ENCODE data around the gene FLACC1.
"Not testable (repeated sequence)": the region's sequence is repeated elsewhere in the genome, so short reads cannot be mapped to it uniquely, and the experiment has no call there.

FLACC1 gene

DNA sequence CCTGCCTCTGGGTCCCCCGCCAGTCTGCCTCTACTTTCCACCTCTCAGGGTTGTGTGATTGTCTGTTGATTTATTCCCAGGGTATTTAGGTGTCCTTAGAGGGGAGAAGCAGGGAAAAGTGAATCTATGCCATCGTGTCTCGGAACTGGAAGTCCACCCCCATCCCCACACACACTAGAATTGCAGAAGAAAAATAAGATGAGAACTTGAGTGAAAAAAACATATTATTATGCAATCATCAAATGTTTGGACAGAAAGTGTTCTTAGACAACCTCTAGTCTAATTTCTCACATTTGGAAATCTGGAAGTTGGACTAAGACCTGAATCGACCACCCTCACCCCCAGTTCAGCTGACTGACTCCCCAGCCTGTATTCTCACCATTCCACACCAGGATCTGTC, 110.9 kb downstream of the FLACC1 start:
- Mint-ChIP-seq H3K36me3 (ENCODE audit: low read depth) (no peaks in the 10 kb centered on the region), H3K4me3 (no peak overlapping the region), H3K27ac (no peak overlapping the region), H3K27me3 (ENCODE audit: low read depth, poor library complexity) (peaks cover 6% of the 10 kb centered on the region), H3K4me1 (no peaks in the 10 kb centered on the region), H3K9me3 (peaks cover 15% of the 10 kb centered on the region)
- no peak for DNase-seq
- TF ChIP-seq, protein P1, sequence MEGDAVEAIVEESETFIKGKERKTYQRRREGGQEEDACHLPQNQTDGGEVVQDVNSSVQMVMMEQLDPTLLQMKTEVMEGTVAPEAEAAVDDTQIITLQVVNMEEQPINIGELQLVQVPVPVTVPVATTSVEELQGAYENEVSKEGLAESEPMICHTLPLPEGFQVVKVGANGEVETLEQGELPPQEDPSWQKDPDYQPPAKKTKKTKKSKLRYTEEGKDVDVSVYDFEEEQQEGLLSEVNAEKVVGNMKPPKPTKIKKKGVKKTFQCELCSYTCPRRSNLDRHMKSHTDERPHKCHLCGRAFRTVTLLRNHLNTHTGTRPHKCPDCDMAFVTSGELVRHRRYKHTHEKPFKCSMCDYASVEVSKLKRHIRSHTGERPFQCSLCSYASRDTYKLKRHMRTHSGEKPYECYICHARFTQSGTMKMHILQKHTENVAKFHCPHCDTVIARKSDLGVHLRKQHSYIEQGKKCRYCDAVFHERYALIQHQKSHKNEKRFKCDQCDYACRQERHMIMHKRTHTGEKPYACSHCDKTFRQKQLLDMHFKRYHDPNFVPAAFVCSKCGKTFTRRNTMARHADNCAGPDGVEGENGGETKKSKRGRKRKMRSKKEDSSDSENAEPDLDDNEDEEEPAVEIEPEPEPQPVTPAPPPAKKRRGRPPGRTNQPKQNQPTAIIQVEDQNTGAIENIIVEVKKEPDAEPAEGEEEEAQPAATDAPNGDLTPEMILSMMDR (IDR thresholded peaks at IDR 0.05): no peak

DNA sequence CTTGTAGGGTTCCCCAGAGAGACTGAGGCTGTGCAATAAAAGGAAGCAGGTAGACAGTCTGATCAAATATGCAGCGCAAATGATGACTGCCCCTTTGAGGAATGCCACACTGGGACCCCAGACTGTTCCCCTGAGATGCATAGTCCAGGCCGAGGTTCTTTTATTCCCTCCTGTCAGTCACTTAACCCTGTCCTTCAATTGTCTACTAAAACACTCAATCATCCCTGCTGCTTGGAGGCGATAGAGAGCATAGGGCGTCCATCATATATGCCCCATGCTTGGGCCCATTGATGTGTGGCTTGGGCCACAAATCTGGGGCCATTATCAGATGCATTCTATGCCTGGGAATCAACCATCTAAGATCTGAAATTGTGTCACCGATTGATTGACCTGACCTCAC, 112.3 kb downstream of the FLACC1 start:
- Mint-ChIP-seq H3K4me3 (no peak overlapping the region), H3K27me3 (ENCODE audit: low read depth, poor library complexity) (peaks cover 3% of the 10 kb centered on the region), H3K4me1 (no peaks in the 10 kb centered on the region), H3K9me3 (peaks cover 24% of the 10 kb centered on the region), H3K27ac (no peak overlapping the region), H3K36me3 (ENCODE audit: low read depth) (no peaks in the 10 kb centered on the region)
- TF ChIP-seq, protein P1 (IDR thresholded peaks at IDR 0.05): no peak
- DNase-seq: no peak

DNA sequence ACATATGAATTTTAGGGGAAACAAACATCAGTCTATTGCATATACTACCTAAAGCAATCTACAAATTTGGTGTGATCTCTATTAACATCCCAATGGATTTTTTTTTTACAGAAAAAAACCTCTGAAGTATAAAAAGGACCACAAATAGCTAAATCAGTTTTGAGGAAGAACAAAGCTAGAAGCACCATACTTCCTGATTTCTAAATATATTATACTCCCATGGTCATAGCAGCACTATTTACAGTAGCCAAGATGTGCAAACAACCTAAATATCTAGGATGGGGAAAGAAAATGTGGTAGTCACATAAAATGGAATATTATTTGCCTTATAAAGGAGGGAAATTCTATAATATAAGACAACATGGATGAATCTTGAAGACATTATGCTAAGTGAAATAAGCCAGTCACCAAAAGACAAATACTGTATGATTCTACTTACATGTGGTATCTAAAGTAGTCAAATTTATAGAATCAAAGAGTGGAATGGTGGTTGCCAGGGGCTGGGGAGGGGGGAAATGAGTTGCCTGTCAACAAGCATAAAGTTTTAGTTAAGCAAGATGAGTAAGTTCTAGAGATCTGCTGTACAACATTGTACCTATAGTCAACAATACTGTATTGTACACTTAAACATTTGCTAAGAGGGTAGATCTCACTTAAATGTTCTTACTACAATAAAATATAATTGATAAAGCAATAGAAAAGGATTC, 114.4 kb downstream of the FLACC1 start:
- no peak overlapping the region for H3K4me3 Mint-ChIP-seq
- DNase-seq: no peak
- no peak overlapping the region for H3K27ac Mint-ChIP-seq
- peaks cover 3% of the 10 kb centered on the region for H3K27me3 Mint-ChIP-seq (ENCODE audit: low read depth, poor library complexity)
- peaks cover 29% of the 10 kb centered on the region for H3K9me3 Mint-ChIP-seq
- TF ChIP-seq, protein P1 (IDR thresholded peaks at IDR 0.05): no peak
- no peaks in the 10 kb centered on the region for H3K36me3 Mint-ChIP-seq (ENCODE audit: low read depth)
- H3K4me1 Mint-ChIP-seq: no peaks in the 10 kb centered on the region

GRCh38 chr2:201239167-201239935, 117.8 kb downstream of the FLACC1 start:
- not testable (repeated sequence) for H3K4me3 Mint-ChIP-seq; DNase-seq; H3K4me1 Mint-ChIP-seq; H3K36me3 Mint-ChIP-seq (ENCODE audit: low read depth); H3K27ac Mint-ChIP-seq
- peaks cover 29% of the 10 kb centered on the region for H3K9me3 Mint-ChIP-seq
- H3K27me3 Mint-ChIP-seq (ENCODE audit: low read depth, poor library complexity): peaks cover 10% of the 10 kb centered on the region
